Measurements from ENCODE around the gene TRIOBP. TPM values are rescaled to one million over a fixed set of nuclear protein-coding genes. Genes with fewer than 3 reads are reported as not detected.
A peak's percentile ranks its signal among the peaks of the same experiment; 100 is the strongest.

TRIOBP gene
- total RNA-seq, 1 donor from 2014 or later = 42.9 TPM

- Mint-ChIP-seq H3K4me1 (ENCODE audit: unreplicated experiment) (peaks cover 8% of the 10 kb centered on the region), H3K27me3 (peaks cover 4% of the 10 kb centered on the region), H3K4me3 (no peak overlapping the region), H3K27ac (no peak overlapping the region), H3K36me3 (peaks cover 8% of the 10 kb centered on the region), H3K9me3 (peaks cover 5% of the 10 kb centered on the region)
- no peak for DNase-seq (ENCODE audit: extremely low spot score, unreplicated experiment)
- no peak for TF ChIP-seq CTCF (conservative IDR thresholded peaks at IDR 0.05)
These were observed 37.5 kb downstream of the TRIOBP start for GRCh38 chr22:37734402-37734700.

GRCh38 chr22:37734964-37735451, 38.2 kb downstream of the TRIOBP start:
- Mint-ChIP-seq H3K4me1 (ENCODE audit: unreplicated experiment) (peaks cover 12% of the 10 kb centered on the region), H3K27ac (no peak overlapping the region), H3K36me3 (peaks cover 8% of the 10 kb centered on the region), H3K27me3 (peaks cover 4% of the 10 kb centered on the region), H3K9me3 (peaks cover 5% of the 10 kb centered on the region), H3K4me3 (no peak overlapping the region)
- no peak for DNase-seq (ENCODE audit: extremely low spot score, unreplicated experiment)
- peak; percentile 69 for TF ChIP-seq CTCF (conservative IDR thresholded peaks at IDR 0.05)

GRCh38 chr22:37739035-37739434, 42.2 kb downstream of the TRIOBP start:
- Mint-ChIP-seq H3K27ac (no peak overlapping the region), H3K4me3 (no peak overlapping the region), H3K9me3 (peaks cover 5% of the 10 kb centered on the region), H3K36me3 (peaks cover 8% of the 10 kb centered on the region), H3K27me3 (peaks cover 4% of the 10 kb centered on the region), H3K4me1 (ENCODE audit: unreplicated experiment) (peaks cover 23% of the 10 kb centered on the region)
- no peak for DNase-seq (ENCODE audit: extremely low spot score, unreplicated experiment)
- no peak for TF ChIP-seq CTCF (conservative IDR thresholded peaks at IDR 0.05)

GRCh38 chr22:37739611-37740049, 42.8 kb downstream of the TRIOBP start:
- peaks cover 4% of the 10 kb centered on the region for H3K27me3 Mint-ChIP-seq
- H3K4me1 Mint-ChIP-seq (ENCODE audit: unreplicated experiment) = peaks cover 28% of the 10 kb centered on the region
- H3K27ac Mint-ChIP-seq = no peak overlapping the region
- peaks cover 8% of the 10 kb centered on the region for H3K36me3 Mint-ChIP-seq
- DNase-seq (ENCODE audit: extremely low spot score, unreplicated experiment) = no peak
- TF ChIP-seq CTCF (conservative IDR thresholded peaks at IDR 0.05) = no peak
- H3K4me3 Mint-ChIP-seq = no peak overlapping the region
- peaks cover 5% of the 10 kb centered on the region for H3K9me3 Mint-ChIP-seq

GRCh38 chr22:37740455-37741311, 43.8 kb downstream of the TRIOBP start:
- Mint-ChIP-seq H3K36me3 (peaks cover 8% of the 10 kb centered on the region), H3K27ac (peak overlapping the region; percentile 62), H3K4me3 (peak overlapping the region; percentile 52), H3K9me3 (peaks cover 5% of the 10 kb centered on the region), H3K27me3 (peaks cover 4% of the 10 kb centered on the region), H3K4me1 (ENCODE audit: unreplicated experiment) (peaks cover 35% of the 10 kb centered on the region)
- no peak for DNase-seq (ENCODE audit: extremely low spot score, unreplicated experiment)
- no peak for TF ChIP-seq CTCF (conservative IDR thresholded peaks at IDR 0.05)

All from type B pancreatic cell (in vitro differentiated cells).